Islet precursor cell (in vitro differentiated cells): Measurements from ENCODE around the gene PLEKHN1.

Experiments used
- DNase-seq: peaks from one replicate; pipeline ENCODE4 v3.0.0-alpha.2; 2018

Gene PLEKHN1

DNA sequence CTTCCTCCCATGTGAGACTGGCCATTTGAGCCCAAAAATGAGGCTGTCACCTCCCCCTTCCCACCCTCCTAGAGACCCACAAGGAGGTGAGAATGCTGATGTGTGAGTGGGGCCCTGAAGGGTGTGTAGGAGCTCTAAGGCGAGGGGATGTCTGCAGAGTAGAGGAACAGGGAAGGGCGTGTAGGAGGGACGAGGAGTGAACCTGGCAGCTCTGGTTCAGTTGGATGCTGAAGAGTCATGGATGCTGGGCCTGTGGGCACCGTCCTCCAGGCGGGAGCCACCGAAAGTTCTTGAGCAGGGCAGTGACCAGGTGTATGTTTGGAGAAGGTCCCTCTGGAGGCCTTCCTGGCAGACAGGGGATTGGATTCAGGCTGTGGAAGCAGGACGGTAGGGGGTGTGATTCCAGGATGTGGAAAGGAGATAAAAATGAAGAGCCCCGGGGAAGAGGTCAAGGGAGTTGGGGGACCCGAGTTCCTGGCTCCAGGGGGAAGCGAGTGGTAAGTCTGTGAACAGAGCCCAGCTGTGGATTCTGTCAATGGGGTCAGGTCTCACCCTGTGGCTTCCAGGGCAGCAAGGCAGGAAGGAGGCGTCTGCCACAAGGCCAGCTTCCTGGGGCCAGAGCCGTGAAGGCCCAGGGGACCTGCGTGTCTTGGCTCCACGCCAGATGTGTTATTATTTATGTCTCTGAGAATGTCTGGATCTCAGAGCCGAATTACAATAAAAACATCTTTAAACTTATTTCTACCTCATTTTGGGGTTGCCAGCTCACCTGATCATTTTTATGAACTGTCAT is 34.7 kb upstream of the PLEKHN1 start:
- no peak for DNase-seq

- DNase-seq = no peak
Measured at GRCh38 chr1:932173-932510, 34.1 kb upstream of the PLEKHN1 start.

GRCh38 chr1:932776-933602 is 33.3 kb upstream of the PLEKHN1 start:
- no peak for DNase-seq

DNA sequence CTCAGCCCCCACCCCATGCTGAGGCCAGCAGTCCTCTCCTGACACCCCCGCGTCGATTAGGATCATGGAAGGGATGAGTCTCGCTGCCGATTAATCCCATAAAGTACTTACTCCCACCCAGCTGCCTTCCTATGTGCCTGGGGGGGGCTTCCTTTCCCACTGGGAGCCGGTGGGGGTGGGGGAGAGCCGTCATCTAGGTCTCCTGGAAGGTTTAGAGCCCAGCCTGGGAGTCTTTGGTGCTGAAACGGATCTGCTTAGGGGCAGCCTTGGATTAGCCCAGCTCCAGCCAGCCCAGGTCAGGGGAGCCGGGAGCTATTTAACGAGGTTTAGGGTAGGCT is 32.7 kb upstream of the PLEKHN1 start:
- no peak for DNase-seq

DNA sequence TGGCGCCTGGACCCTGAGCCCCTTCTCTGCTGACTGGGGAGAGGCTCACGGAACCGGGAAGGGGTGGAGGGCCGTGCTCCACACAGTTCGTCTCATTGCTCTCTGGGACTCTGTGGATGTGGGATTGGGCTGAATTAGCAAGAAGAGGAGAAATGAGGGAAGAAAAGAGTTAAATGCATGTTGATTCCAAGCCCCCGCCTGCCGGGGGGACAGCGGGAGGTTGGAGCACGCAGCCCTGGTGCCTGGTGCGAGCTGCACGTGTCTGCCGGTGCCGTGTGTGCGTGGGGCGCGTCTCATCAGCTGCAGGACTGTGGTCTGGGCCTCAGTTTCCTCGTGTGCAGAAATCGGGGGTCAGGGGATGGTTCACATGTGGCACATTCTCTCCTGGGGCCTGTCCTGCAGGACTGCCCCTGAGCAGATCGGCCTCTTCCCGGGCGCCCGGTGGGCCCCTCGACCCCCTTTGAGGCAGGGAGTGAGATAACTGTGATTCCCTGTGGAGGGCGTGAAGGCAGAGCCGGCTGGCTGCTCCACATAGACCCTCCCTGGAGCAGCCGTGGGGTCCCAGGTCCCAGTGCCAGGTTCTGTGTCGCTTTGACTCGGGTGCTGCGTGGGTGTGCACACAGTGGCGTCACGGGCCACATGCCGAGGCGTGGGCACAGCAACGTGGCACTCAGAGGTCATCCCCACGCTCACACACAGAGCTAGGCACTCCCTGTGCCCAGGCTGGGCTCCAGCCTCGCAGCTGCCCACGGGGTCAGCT is 31.1 kb upstream of the PLEKHN1 start:
- no peak for DNase-seq

- peak; percentile 72 for DNase-seq
Measured at GRCh38 chr1:935751-936231, 30.5 kb upstream of the PLEKHN1 start.

DNA sequence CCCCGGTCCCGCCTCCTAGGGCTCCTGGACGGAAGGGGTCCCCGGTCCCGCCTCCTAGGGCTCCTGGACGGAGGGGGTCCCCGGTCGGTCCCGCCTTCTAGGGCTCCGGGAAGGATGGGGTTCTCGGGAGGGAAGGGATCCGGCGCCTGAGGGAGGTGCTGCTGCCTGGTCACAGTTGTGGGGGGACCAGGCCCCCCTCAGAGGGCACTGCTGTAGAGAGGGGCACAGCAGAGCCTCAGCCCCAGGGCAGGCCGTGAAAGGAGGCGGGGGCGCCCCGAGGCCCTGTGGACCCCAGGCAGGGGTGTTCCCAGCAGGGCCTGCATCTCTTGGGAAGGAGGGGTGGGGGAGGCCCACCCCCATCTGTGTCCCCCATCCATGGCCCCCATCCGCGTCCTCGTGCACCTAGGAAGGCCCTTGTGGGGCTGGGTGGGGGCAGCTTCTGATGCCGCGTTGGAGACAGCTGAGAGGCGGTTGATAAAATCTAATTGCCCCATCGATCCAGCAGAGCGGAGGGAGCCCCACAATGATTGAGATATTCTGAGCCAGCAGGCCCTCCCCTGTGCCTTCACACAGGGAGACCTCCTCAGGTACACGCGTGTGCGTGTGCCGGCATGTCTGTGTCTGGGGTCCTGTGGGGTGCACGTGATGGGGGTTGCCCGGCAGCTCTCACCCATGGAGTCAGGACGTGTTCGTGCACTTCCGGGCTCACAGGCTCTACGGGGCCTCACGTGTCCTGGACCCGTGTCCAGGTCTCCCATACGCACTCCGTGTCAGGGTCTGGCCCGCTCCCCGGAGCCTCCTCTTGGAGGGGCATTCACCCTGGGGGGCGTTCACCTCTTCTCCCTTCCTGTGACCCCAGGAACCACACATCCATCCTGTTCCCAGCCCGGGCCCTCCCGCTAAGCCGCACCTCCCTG is 29.7 kb upstream of the PLEKHN1 start:
- no peak for DNase-seq

- DNase-seq = no peak
Measured at GRCh38 chr1:937521-937920, 28.8 kb upstream of the PLEKHN1 start.

- DNase-seq = peak; percentile 80
Measured at GRCh38 chr1:938088-938683, 28.1 kb upstream of the PLEKHN1 start.

DNA sequence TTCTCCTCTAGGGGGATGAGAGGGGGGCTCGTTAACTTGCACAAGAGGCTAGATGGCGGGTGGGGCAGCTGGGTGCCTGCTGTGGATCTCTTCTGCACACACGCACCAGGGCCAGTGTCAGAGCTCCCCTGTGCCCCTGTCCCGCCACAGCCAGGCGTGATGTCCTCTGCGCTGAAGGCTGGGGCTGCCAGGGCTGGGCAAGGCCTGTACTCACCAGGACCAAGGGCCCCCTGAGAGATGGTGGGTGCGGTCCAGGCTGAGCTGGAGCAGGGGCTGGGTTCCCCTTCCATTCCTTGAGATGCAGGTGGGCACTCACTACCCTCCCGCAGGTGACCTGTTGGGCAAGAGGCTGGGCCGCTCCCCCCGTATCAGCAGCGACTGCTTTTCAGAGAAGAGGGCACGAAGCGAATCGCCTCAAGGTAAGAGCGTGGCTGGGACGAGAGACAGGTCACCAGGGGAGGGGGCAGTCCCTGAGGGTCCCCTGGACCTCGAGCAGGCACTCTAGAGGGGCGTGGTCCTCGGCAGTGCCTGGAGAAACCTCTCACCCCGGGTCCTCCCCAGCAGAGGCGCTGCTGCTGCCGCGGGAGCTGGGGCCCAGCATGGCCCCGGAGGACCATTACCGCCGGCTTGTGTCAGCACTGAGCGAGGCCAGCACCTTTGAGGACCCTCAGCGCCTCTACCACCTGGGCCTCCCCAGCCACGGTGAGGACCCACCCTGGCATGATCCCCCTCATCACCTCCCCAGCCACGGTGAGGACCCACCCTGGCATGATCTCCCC is 27.4 kb upstream of the PLEKHN1 start:
- peak; percentile 72 for DNase-seq

- DNase-seq = no peak
Measured at GRCh38 chr1:939511-940106, 26.7 kb upstream of the PLEKHN1 start.

- DNase-seq = peak; percentile 83
Measured at GRCh38 chr1:940107-941014, 25.9 kb upstream of the PLEKHN1 start.

GRCh38 chr1:941015-941587 is 25.2 kb upstream of the PLEKHN1 start:
- DNase-seq = no peak

- DNase-seq = peak; percentile 93
Measured at GRCh38 chr1:941588-942383, 24.5 kb upstream of the PLEKHN1 start.

GRCh38 chr1:942411-942821 is 23.9 kb upstream of the PLEKHN1 start:
- no peak for DNase-seq

GRCh38 chr1:942864-943533 is 23.3 kb upstream of the PLEKHN1 start:
- DNase-seq = no peak

DNA sequence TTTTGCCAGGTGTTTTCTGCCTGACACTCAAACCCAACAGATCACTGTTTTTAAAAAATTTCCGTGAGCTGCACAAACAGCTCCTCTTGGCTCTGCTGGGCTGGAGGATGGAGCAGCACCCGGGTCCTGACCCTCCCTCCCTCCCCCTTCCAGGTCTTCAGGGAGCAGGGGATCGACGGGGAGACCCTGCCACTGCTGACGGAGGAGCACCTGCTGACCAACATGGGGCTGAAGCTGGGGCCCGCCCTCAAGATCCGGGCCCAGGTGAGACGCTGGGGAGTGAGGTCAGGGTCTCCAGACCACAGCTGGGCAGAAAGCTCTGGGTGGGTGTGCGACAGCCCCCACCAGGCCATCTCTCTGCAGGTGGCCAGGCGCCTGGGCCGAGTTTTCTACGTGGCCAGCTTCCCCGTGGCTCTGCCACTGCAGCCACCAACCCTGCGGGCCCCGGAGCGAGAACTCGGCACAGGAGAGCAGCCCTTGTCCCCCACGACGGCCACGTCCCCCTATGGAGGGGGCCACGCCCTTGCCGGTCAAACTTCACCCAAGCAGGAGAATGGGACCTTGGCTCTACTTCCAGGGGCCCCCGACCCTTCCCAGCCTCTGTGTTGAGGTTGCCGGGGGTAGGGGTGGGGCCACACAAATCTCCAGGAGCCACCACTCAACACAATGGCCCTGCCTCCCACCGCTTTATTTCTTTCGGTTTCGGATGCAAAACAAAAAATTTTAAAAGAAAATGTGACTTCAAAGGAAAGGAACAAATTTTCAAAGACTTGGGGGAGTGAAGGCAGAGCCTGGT is 22.5 kb upstream of the PLEKHN1 start:
- no peak for DNase-seq
